ENCODE data around the gene DPF3.

DPF3 gene

GRCh38 chr14:72597252-72598233, 296.4 kb downstream of the DPF3 start:
- no peaks in the 10 kb centered on the region for H3K36me3 Mint-ChIP-seq
- DNase-seq (ENCODE audit: low spot score in 2 of 2) (no peak), ATAC-seq (ENCODE audit: low read depth) (peak; percentile 36)
- peaks cover 22% of the 10 kb centered on the region for H3K4me1 Mint-ChIP-seq
- no peak overlapping the region for H3K27ac Mint-ChIP-seq
- peaks cover 3% of the 10 kb centered on the region for H3K27me3 Mint-ChIP-seq
- H3K9me3 Mint-ChIP-seq, result no peaks in the 10 kb centered on the region
- H3K4me3 Mint-ChIP-seq, result peak overlapping the region; percentile 53

- DNase-seq (ENCODE audit: low spot score in 2 of 2), result no peak
- Mint-ChIP-seq H3K4me3 (no peak overlapping the region), H3K9me3 (no peaks in the 10 kb centered on the region), H3K27me3 (peaks cover 2% of the 10 kb centered on the region), H3K36me3 (no peaks in the 10 kb centered on the region), H3K4me1 (peaks cover 29% of the 10 kb centered on the region), H3K27ac (no peak overlapping the region)
- no peak for ATAC-seq (ENCODE audit: low read depth)
Observed at GRCh38 chr14:72595152-72595862, 298.6 kb downstream of the DPF3 start.

- no peaks in the 10 kb centered on the region for H3K36me3 Mint-ChIP-seq
- H3K27me3 Mint-ChIP-seq, result no peaks in the 10 kb centered on the region
- H3K4me3 Mint-ChIP-seq, result peak overlapping the region; percentile 1
- peaks cover 29% of the 10 kb centered on the region for H3K4me1 Mint-ChIP-seq
- DNase-seq (ENCODE audit: low spot score in 2 of 2), result no peak
- no peaks in the 10 kb centered on the region for H3K9me3 Mint-ChIP-seq
- no peak for ATAC-seq (ENCODE audit: low read depth)
- H3K27ac Mint-ChIP-seq, result no peak overlapping the region
Observed at GRCh38 chr14:72594099-72594901, 299.6 kb downstream of the DPF3 start.

GRCh38 chr14:72591391-72591790, 302.5 kb downstream of the DPF3 start:
- H3K4me3 Mint-ChIP-seq, result no peak overlapping the region
- no peaks in the 10 kb centered on the region for H3K27me3 Mint-ChIP-seq
- H3K27ac Mint-ChIP-seq, result no peak overlapping the region
- DNase-seq (ENCODE audit: low spot score in 2 of 2) (no peak), ATAC-seq (ENCODE audit: low read depth) (no peak)
- H3K4me1 Mint-ChIP-seq, result peaks cover 29% of the 10 kb centered on the region
- H3K36me3 Mint-ChIP-seq, result no peaks in the 10 kb centered on the region
- H3K9me3 Mint-ChIP-seq, result no peaks in the 10 kb centered on the region

GRCh38 chr14:72590577-72590976, 303.3 kb downstream of the DPF3 start:
- DNase-seq (ENCODE audit: low spot score in 2 of 2) (no peak), ATAC-seq (ENCODE audit: low read depth) (peak; percentile 79)
- Mint-ChIP-seq H3K4me3 (peak overlapping the region; percentile 70), H3K9me3 (no peaks in the 10 kb centered on the region), H3K4me1 (peaks cover 25% of the 10 kb centered on the region), H3K27me3 (no peaks in the 10 kb centered on the region), H3K36me3 (no peaks in the 10 kb centered on the region), H3K27ac (no peak overlapping the region)

GRCh38 chr14:72589652-72590051, 304.2 kb downstream of the DPF3 start:
- Mint-ChIP-seq H3K9me3 (no peaks in the 10 kb centered on the region), H3K36me3 (no peaks in the 10 kb centered on the region), H3K4me1 (peaks cover 21% of the 10 kb centered on the region), H3K4me3 (no peak overlapping the region), H3K27me3 (no peaks in the 10 kb centered on the region), H3K27ac (no peak overlapping the region)
- DNase-seq (ENCODE audit: low spot score in 2 of 2) (no peak), ATAC-seq (ENCODE audit: low read depth) (no peak)

- ATAC-seq (ENCODE audit: low read depth) (peak; percentile 58), DNase-seq (ENCODE audit: low spot score in 2 of 2) (no peak)
- Mint-ChIP-seq H3K36me3 (no peaks in the 10 kb centered on the region), H3K4me1 (peaks cover 18% of the 10 kb centered on the region), H3K27me3 (no peaks in the 10 kb centered on the region), H3K4me3 (no peak overlapping the region), H3K27ac (no peak overlapping the region), H3K9me3 (no peaks in the 10 kb centered on the region)
Observed at GRCh38 chr14:72588521-72588920, 305.4 kb downstream of the DPF3 start.

GRCh38 chr14:72583316-72584272, 310.3 kb downstream of the DPF3 start:
- no peak overlapping the region for H3K27ac Mint-ChIP-seq
- H3K36me3 Mint-ChIP-seq, result no peaks in the 10 kb centered on the region

GRCh38 chr14:72582582-72582981, 311.3 kb downstream of the DPF3 start:
- no peaks in the 10 kb centered on the region for H3K9me3 Mint-ChIP-seq

More at GRCh38 chr14:72583316-72584272, 310.3 kb downstream of the DPF3 start:
- H3K4me3 Mint-ChIP-seq, result no peak overlapping the region
- H3K9me3 Mint-ChIP-seq, result no peaks in the 10 kb centered on the region
- peaks cover 10% of the 10 kb centered on the region for H3K4me1 Mint-ChIP-seq
- DNase-seq (ENCODE audit: low spot score in 2 of 2), result no peak
- H3K27me3 Mint-ChIP-seq, result no peaks in the 10 kb centered on the region
- ATAC-seq (ENCODE audit: low read depth), result no peak

GRCh38 chr14:72578514-72578913, 315.4 kb downstream of the DPF3 start:
- ATAC-seq (ENCODE audit: low read depth), result no peak
- no peak for DNase-seq (ENCODE audit: low spot score in 2 of 2)
- Mint-ChIP-seq H3K27ac (no peak overlapping the region), H3K27me3 (peaks cover 3% of the 10 kb centered on the region), H3K9me3 (no peaks in the 10 kb centered on the region), H3K4me3 (no peak overlapping the region), H3K4me1 (peaks cover 18% of the 10 kb centered on the region), H3K36me3 (no peaks in the 10 kb centered on the region)

More at GRCh38 chr14:72582582-72582981, 311.3 kb downstream of the DPF3 start:
- no peaks in the 10 kb centered on the region for H3K27me3 Mint-ChIP-seq
- H3K4me3 Mint-ChIP-seq, result no peak overlapping the region
- no peak for ATAC-seq (ENCODE audit: low read depth)
- peaks cover 11% of the 10 kb centered on the region for H3K4me1 Mint-ChIP-seq
- DNase-seq (ENCODE audit: low spot score in 2 of 2), result no peak
- no peaks in the 10 kb centered on the region for H3K36me3 Mint-ChIP-seq
- H3K27ac Mint-ChIP-seq, result no peak overlapping the region

- H3K36me3 Mint-ChIP-seq, result no peaks in the 10 kb centered on the region
- H3K4me1 Mint-ChIP-seq, result peaks cover 18% of the 10 kb centered on the region
- no peak overlapping the region for H3K27ac Mint-ChIP-seq
- H3K9me3 Mint-ChIP-seq, result no peaks in the 10 kb centered on the region
- peaks cover 3% of the 10 kb centered on the region for H3K27me3 Mint-ChIP-seq
- no peak overlapping the region for H3K4me3 Mint-ChIP-seq
- ATAC-seq (ENCODE audit: low read depth) (no peak), DNase-seq (ENCODE audit: low spot score in 2 of 2) (no peak)
Observed at GRCh38 chr14:72577521-72577920, 316.4 kb downstream of the DPF3 start.

- ATAC-seq (ENCODE audit: low read depth), result no peak
- Mint-ChIP-seq H3K27ac (peak overlapping the region; percentile 21), H3K4me3 (no peak overlapping the region), H3K4me1 (peaks cover 14% of the 10 kb centered on the region), H3K9me3 (peaks cover 4% of the 10 kb centered on the region), H3K27me3 (peaks cover 3% of the 10 kb centered on the region), H3K36me3 (no peaks in the 10 kb centered on the region)
- no peak for DNase-seq (ENCODE audit: low spot score in 2 of 2)
Observed at GRCh38 chr14:72576258-72576657, 317.6 kb downstream of the DPF3 start.

GRCh38 chr14:72574715-72575114, 319.2 kb downstream of the DPF3 start:
- ATAC-seq (ENCODE audit: low read depth), result no peak
- H3K4me3 Mint-ChIP-seq, result no peak overlapping the region

More at GRCh38 chr14:72574715-72575114, 319.2 kb downstream of the DPF3 start:
- H3K36me3 Mint-ChIP-seq, result no peaks in the 10 kb centered on the region
- H3K27me3 Mint-ChIP-seq, result peaks cover 3% of the 10 kb centered on the region
- no peak for DNase-seq (ENCODE audit: low spot score in 2 of 2)
- peaks cover 12% of the 10 kb centered on the region for H3K4me1 Mint-ChIP-seq
- peaks cover 5% of the 10 kb centered on the region for H3K9me3 Mint-ChIP-seq
- H3K27ac Mint-ChIP-seq, result peak overlapping the region; percentile 32
